MCF 10A (cell line): ENCODE results near the gene PIK3C2G. TPM values are rescaled to one million over a fixed set of nuclear protein-coding genes. Genes with fewer than 3 reads are reported as not detected.

Source experiments
- BruUV-seq: library from RNA; stranded (reverse); fragments of 400-500 nt; replicated peaks from 2 replicates; lab custom pipeline; 2021; lab: Mats Ljungman, UMichigan
- CTCF ChIA-PET: fragments of 300-600 bp; sonication (Branson Sonifier 250); formaldehyde crosslinking; extraction: SDS; loops from one replicate; lab custom pipeline; 2021; ENCODE audit warnings: antibody characterized with exemption, inconsistent platforms; lab: Yijun Ruan, JAX
- POLR2A ChIA-PET: fragments of 300-600, 350-650 bp; sonication (Branson Sonifier 250); formaldehyde crosslinking; extraction: SDS; loops from one replicate; lab custom pipeline; 2020; ENCODE audit warnings: antibody characterized with exemption, inconsistent platforms; lab: Yijun Ruan, JAX
- DNase-seq: peaks from one replicate; pipeline ENCODE4 v3.0.0-alpha.2; 2018; ENCODE audit not compliant: unreplicated experiment
- H3K27ac Mint-ChIP-seq: one replicate; pipeline ENCODE4 v1.8.0; 2022; ENCODE audit warnings: mild to moderate bottlenecking, low read depth, mixed read lengths; ENCODE audit not compliant: unreplicated experiment
- H3K27me3 Mint-ChIP-seq: one replicate; pipeline ENCODE4 v1.8.0; 2022; ENCODE audit warnings: mixed read lengths; ENCODE audit not compliant: insufficient read depth, unreplicated experiment
- H3K36me3 Mint-ChIP-seq: one replicate; pipeline ENCODE4 v1.8.0; 2022; ENCODE audit warnings: mild to moderate bottlenecking, moderate library complexity, mixed read lengths; ENCODE audit not compliant: insufficient read depth, unreplicated experiment
- H3K4me1 Mint-ChIP-seq: one replicate; pipeline ENCODE4 v1.8.0; 2022; ENCODE audit warnings: mixed read lengths; ENCODE audit not compliant: insufficient read depth, unreplicated experiment
- H3K4me3 Mint-ChIP-seq: one replicate; pipeline ENCODE4 v1.8.0; 2022; ENCODE audit warnings: mild to moderate bottlenecking, moderate library complexity, mixed read lengths; ENCODE audit not compliant: unreplicated experiment
- H3K9me3 Mint-ChIP-seq: one replicate; pipeline ENCODE4 v1.8.0; 2022; ENCODE audit warnings: mixed read lengths; ENCODE audit not compliant: unreplicated experiment
- CTCF ChIP-seq: fragments of 200-600 bp; IDR thresholded peaks from one replicate; pipeline ENCODE4 v1.8.0; 2022; ENCODE audit warnings: antibody characterized with exemption, mild to moderate bottlenecking; ENCODE audit not compliant: unreplicated experiment
- intact Hi-C: fragments of 100-400 bp; cut with micrococcal nuclease; formaldehyde crosslinking; loops from 2 replicates; pipeline ENCODE4 v1.14.1; 2022
- total RNA-seq: library from RNA; stranded (reverse); gene quantifications from 2 replicates; pipeline ENCODE4 v1.2.3, GENCODE V29; 2022

PIK3C2G gene
- total RNA-seq, 1 experiment from 2014 or later: 10.6 TPM

- BruUV-seq: no TSS peak
- Mint-ChIP-seq H3K27ac (no peak overlapping the region), H3K36me3 (no peaks in the 10 kb centered on the region), H3K4me3 (no peak overlapping the region), H3K27me3 (no peaks in the 10 kb centered on the region), H3K9me3 (no peaks in the 10 kb centered on the region), H3K4me1 (no peaks in the 10 kb centered on the region)
- TF ChIP-seq CTCF: no peak
- ChIA-PET POLR2A (no interaction called here), CTCF (no interaction called here)
- intact Hi-C loops: no loop called here
- DNase-seq: no peak
Observed at GRCh38 chr12:18601962-18602361, 340.6 kb downstream of the PIK3C2G start.

- Mint-ChIP-seq H3K4me1 (no peaks in the 10 kb centered on the region), H3K4me3 (no peak overlapping the region), H3K36me3 (peaks cover 4% of the 10 kb centered on the region), H3K9me3 (no peaks in the 10 kb centered on the region), H3K27ac (no peak overlapping the region), H3K27me3 (no peaks in the 10 kb centered on the region)
- CTCF ChIA-PET: interaction anchor here (0.6 kb wide), 1 partner anchor 38 kb away, joined by 4 read pairs; no protein-coding TSS in a partner anchor
- no peak for DNase-seq
- BruUV-seq: no TSS peak
- intact Hi-C loops: no loop called here
- POLR2A ChIA-PET: no interaction called here
- TF ChIP-seq CTCF: no peak
Observed at GRCh38 chr12:18612971-18613370, 351.7 kb downstream of the PIK3C2G start.

- intact Hi-C loops: no loop called here
- ChIA-PET CTCF (no interaction called here), POLR2A (no interaction called here)
- Mint-ChIP-seq H3K4me1 (no peaks in the 10 kb centered on the region), H3K27ac (no peak overlapping the region), H3K36me3 (peaks cover 14% of the 10 kb centered on the region), H3K9me3 (peaks cover 7% of the 10 kb centered on the region), H3K4me3 (no peak overlapping the region), H3K27me3 (no peaks in the 10 kb centered on the region)
- no TSS peak for BruUV-seq
- no peak for DNase-seq
- no peak for TF ChIP-seq CTCF
Observed at GRCh38 chr12:18620986-18621385, 359.7 kb downstream of the PIK3C2G start.

GRCh38 chr12:18629445-18629844 is 368.1 kb downstream of the PIK3C2G start:
- no peak for DNase-seq
- Mint-ChIP-seq H3K36me3 (peaks cover 6% of the 10 kb centered on the region), H3K4me3 (no peak overlapping the region), H3K9me3 (peaks cover 8% of the 10 kb centered on the region), H3K4me1 (no peaks in the 10 kb centered on the region), H3K27me3 (no peaks in the 10 kb centered on the region), H3K27ac (no peak overlapping the region)
- no peak for TF ChIP-seq CTCF
- intact Hi-C loops: no loop called here
- BruUV-seq: no TSS peak
- ChIA-PET POLR2A (no interaction called here), CTCF (interaction anchor here (0.6 kb wide), 1 partner anchor 40 kb away, joined by 3 read pairs; no protein-coding TSS in a partner anchor)
